GOT3 (cell line): ENCODE data around the gene RCAN1.
A peak's percentile ranks its signal among the peaks of the same experiment; 100 is the strongest.

Experiments
- DNase-seq: peaks from one replicate; lab custom pipeline; 2025; ENCODE audit warnings: mixed read lengths; lab: John Stamatoyannopoulos, UW

Gene RCAN1

GRCh38 chr21:34614628-34615486 is at the start of gene RCAN1:
RCAN1 (minus strand) TSS chr21:34615113; CDS start chr21:34615011, 102 bp downstream.
- peak; percentile 65 for DNase-seq

- no peak for DNase-seq
Measured at GRCh38 chr21:34661848-34662247, 46.9 kb upstream of the RCAN1 start.

DNA sequence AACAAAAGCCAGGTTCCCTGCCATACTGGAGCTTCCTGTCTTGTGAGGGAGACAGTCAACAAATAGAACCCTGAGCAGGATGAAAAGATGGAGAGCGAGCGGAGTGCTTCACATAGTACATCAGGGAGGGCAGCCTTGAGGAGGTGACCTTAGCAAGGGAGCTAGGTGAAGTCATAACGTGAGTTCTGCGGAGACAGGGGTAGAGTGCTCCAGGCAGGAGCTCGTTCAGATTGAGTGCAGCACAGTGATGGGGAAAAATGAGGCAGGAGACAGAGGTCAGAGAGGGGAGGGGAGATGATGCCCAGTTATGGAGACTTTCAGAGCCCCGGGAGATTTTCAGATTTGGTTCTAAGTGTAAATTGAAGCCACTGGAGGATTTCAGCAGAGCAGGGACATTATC is 38.6 kb upstream of the RCAN1 start:
- DNase-seq = no peak

- no peak for DNase-seq
Measured at GRCh38 chr21:34651642-34652041, 36.7 kb upstream of the RCAN1 start.

- no peak for DNase-seq
Measured at GRCh38 chr21:34650861-34651431, 36.0 kb upstream of the RCAN1 start.

DNA sequence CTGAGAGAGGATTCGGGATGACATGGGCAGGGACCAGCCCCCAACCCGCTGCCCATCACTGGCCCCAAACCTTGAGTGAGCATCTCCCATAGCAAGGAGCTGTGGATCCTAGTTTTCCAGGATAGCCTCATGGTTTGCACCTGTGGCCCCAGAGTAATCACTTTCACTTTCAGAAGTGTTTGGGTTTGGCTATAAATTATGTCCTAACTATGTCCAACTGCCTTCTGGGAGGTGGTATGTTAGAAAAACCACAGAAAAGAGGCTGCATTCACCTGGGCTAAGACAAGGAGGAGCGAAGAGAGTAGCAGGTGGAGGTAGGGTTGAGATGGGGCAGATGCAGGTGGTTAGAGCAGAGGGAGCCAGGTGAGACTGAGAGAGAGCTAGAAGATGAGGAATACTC is 34.5 kb upstream of the RCAN1 start:
- no peak for DNase-seq

- DNase-seq = no peak
Measured at GRCh38 chr21:34648739-34649297, 33.9 kb upstream of the RCAN1 start.

GRCh38 chr21:34647555-34647954 is 32.6 kb upstream of the RCAN1 start:
- DNase-seq = no peak

- DNase-seq = no peak
Measured at GRCh38 chr21:34644825-34645224, 29.9 kb upstream of the RCAN1 start.

GRCh38 chr21:34642211-34643075 is 27.5 kb upstream of the RCAN1 start:
- DNase-seq = no peak

DNA sequence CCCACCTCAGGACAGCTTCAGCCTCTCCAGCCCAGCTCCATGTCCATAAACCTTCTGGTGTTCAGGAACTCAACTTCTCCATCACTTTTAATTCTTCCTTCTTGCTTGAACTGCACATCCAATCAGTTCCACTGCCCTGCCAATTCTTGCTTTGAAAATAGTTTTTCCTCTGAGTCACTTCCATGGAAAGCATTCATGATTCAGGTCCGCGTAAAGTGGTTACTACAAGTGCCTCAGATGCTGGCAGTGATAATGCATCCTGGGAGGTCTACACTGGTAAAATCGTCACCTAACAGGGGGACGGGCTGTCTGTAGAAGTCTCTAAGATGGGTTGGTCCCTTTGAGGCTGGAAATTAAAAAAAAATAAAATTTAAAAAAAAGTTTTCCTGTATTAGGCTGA is 25.9 kb upstream of the RCAN1 start:
- no peak for DNase-seq

GRCh38 chr21:34639882-34640788 is 25.2 kb upstream of the RCAN1 start:
- no peak for DNase-seq

- DNase-seq = no peak
Measured at GRCh38 chr21:34639250-34639649, 24.3 kb upstream of the RCAN1 start.

- DNase-seq = no peak
Measured at GRCh38 chr21:34636961-34637360, 22.0 kb upstream of the RCAN1 start.

- no peak for DNase-seq
Measured at GRCh38 chr21:34635307-34635706, 20.4 kb upstream of the RCAN1 start.

DNA sequence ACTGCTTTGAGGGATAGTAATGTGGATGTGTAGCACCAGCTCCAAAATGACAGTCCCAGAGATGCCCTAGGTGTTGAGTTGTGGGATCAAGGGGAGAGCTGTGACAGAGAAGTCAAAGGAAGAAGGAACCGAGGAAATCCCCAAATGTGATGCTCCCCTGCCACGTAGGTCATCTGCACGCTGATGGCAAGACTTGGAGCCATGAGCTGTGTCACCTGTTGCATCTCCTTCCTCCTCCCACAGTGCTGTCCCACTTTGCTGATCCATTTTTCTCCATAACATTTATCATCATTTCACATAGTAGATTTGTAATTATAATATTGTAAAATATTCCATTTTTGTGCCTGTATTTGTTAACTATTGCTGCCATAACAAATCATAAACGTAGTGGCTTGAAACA is 17.6 kb upstream of the RCAN1 start:
- DNase-seq = no peak

DNA sequence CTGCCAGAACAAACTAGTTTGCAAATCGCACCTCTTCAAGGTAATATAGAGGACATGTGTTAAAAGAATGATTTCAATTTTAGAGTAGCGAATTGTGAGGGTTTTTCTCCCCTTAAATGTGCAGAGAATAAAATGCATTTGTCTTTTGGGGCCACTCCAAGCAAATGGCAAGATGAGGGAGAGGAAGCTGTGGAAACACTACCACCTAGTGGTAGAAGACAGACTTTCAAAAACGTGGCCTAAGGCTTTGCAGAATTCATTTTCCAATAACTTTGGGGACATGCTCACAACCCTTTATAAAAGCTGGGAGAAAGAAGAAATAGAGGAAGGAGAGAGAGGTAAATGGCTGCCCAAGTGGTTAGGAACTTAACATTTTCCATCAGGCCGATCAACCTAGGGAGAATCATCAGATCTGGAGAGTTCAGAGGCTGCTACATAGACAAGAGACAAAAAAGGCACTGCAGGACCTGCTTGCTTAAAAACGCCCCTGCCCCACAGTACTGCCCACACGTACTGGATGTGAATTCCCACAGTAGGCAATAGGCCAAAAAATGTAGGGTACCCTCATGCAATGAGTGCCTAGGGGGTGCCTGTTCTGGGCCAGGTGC is 15.7 kb upstream of the RCAN1 start:
- no peak for DNase-seq

- no peak for DNase-seq
Measured at GRCh38 chr21:34626131-34626530, 11.2 kb upstream of the RCAN1 start.

GRCh38 chr21:34625030-34625593 is 10.2 kb upstream of the RCAN1 start:
- DNase-seq = no peak

- DNase-seq = no peak
Measured at GRCh38 chr21:34623516-34623915, 8.6 kb upstream of the RCAN1 start.
